GM18511 (cell line): ENCODE data around the gene VIPR2.
"Not testable (repeated sequence)": the region's sequence is repeated elsewhere in the genome, so short reads cannot be mapped to it uniquely, and the experiment has no call there.

Experiments used
- ATAC-seq: cut with Tn5 transposase; IDR thresholded peaks from one replicate; pipeline ENCODE4 v1.9.1; 2021; ENCODE audit warnings: mild to moderate bottlenecking, moderate library complexity; ENCODE audit not compliant: unreplicated experiment

VIPR2 gene

GRCh38 chr7:159094023-159094740 lies 50.5 kb downstream of the VIPR2 start:
- ATAC-seq = no peak

- no peak for ATAC-seq
Observed at GRCh38 chr7:159093351-159093971, 51.2 kb downstream of the VIPR2 start.

- no peak for ATAC-seq
Observed at GRCh38 chr7:159092701-159093121, 52.0 kb downstream of the VIPR2 start.

- no peak for ATAC-seq
Observed at GRCh38 chr7:159091480-159092475, 52.9 kb downstream of the VIPR2 start.

GRCh38 chr7:159091041-159091440 lies 53.6 kb downstream of the VIPR2 start:
- no peak for ATAC-seq

GRCh38 chr7:159088016-159088865 lies 56.4 kb downstream of the VIPR2 start:
- ATAC-seq = no peak

- no peak for ATAC-seq
Observed at GRCh38 chr7:159086301-159086925, 58.3 kb downstream of the VIPR2 start.

- ATAC-seq = no peak
Observed at GRCh38 chr7:159084069-159084801, 60.4 kb downstream of the VIPR2 start.

GRCh38 chr7:159083698-159084068 lies 61.0 kb downstream of the VIPR2 start:
- no peak for ATAC-seq

GRCh38 chr7:159083001-159083697 lies 61.5 kb downstream of the VIPR2 start:
- ATAC-seq = no peak

GRCh38 chr7:159082075-159082474 lies 62.6 kb downstream of the VIPR2 start:
- not testable (repeated sequence) for ATAC-seq

GRCh38 chr7:159078911-159079270 lies 65.8 kb downstream of the VIPR2 start:
- no peak for ATAC-seq

GRCh38 chr7:159078193-159078910 lies 66.3 kb downstream of the VIPR2 start:
- no peak for ATAC-seq

GRCh38 chr7:159076333-159076732 lies 68.3 kb downstream of the VIPR2 start:
- no peak for ATAC-seq

GRCh38 chr7:159075563-159076238 lies 69.0 kb downstream of the VIPR2 start:
- no peak for ATAC-seq

- ATAC-seq = no peak
Observed at GRCh38 chr7:159071260-159071659, 73.4 kb downstream of the VIPR2 start.

GRCh38 chr7:159070431-159071148 lies 74.1 kb downstream of the VIPR2 start:
- peak; percentile 64 for ATAC-seq
